ENCODE results near the gene CPED1.

Gene CPED1

DNA sequence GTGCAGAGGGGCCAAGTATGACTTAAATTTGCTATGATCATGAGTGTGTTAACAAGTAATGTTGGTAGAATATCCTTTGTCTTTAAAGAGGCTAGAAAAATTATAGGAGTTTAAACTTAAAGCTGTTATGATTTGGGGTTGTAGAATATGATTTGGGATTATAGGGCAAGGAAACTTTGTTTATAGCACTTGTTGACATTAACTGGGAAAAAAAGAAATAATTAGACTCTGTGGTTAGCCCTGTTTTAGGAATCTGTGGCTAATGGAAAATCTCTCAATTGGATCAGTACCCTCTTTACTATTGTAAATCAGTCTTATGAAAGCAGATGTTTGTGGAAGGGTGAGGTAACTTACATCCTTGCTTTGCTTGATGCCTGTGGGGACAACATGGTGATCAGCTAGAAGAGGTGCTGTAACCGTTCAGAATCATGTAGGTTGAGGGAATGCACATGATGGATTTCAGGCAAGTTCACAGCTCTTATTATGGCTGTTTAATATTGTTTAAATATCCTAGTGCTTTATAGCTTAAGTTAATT is 26.8 kb upstream of the CPED1 start:
- TF ChIP-seq, protein P1, sequence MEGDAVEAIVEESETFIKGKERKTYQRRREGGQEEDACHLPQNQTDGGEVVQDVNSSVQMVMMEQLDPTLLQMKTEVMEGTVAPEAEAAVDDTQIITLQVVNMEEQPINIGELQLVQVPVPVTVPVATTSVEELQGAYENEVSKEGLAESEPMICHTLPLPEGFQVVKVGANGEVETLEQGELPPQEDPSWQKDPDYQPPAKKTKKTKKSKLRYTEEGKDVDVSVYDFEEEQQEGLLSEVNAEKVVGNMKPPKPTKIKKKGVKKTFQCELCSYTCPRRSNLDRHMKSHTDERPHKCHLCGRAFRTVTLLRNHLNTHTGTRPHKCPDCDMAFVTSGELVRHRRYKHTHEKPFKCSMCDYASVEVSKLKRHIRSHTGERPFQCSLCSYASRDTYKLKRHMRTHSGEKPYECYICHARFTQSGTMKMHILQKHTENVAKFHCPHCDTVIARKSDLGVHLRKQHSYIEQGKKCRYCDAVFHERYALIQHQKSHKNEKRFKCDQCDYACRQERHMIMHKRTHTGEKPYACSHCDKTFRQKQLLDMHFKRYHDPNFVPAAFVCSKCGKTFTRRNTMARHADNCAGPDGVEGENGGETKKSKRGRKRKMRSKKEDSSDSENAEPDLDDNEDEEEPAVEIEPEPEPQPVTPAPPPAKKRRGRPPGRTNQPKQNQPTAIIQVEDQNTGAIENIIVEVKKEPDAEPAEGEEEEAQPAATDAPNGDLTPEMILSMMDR (IDR thresholded peaks at IDR 0.05; ENCODE audit: low read length), result no peak
- TF ChIP-seq EZH2phosphoT487 (IDR thresholded peaks at IDR 0.05; ENCODE audit: low read length) (no peak), EZH2 (optimal IDR thresholded peaks at IDR 0.05; ENCODE audit: low read depth, low read length) (no peak)
- H3K4me2 ChIP-seq (ENCODE audit: low read depth, low read length), result no peak overlapping the region
- no peaks in the 10 kb centered on the region for H3K27me3 ChIP-seq (replicated peaks; ENCODE audit: insufficient read depth, low read length)
- H3K4me3 ChIP-seq (ENCODE audit: low read length), result no peak overlapping the region
- no peak overlapping the region for H3K9ac ChIP-seq (ENCODE audit: low read length)
- H3K9me2 ChIP-seq (replicated peaks; ENCODE audit: insufficient read depth, low read length), result no peaks in the 10 kb centered on the region
- no peaks in the 10 kb centered on the region for H3K9me3 ChIP-seq (replicated peaks; ENCODE audit: insufficient read depth, low read length)
- H3F3A ChIP-seq (ENCODE audit: insufficient read depth, low read length), result no peaks in the 10 kb centered on the region; the same call in 1 of the 2 replicates
- DNase-seq, result no peak
- H2AFZ ChIP-seq (ENCODE audit: low read length), result no peak overlapping the region
- H3K27ac ChIP-seq (ENCODE audit: low read length), result no peak overlapping the region
- no peaks in the 10 kb centered on the region for H4K20me1 ChIP-seq (ENCODE audit: insufficient read depth, low read length)
- peaks cover 14% of the 10 kb centered on the region for H3K79me2 ChIP-seq (ENCODE audit: low read length)
- no peaks in the 10 kb centered on the region; the same call in 1 of the 2 replicates for H3K36me3 ChIP-seq (replicated peaks; ENCODE audit: insufficient read depth, low read length)
- 0 out of 2 replicates have a peak, but pooled peaks cover 4% of the 10 kb centered on the region for H3K4me1 ChIP-seq (ENCODE audit: low read length)

GRCh38 chr7:120964088-120964487 is 24.4 kb upstream of the CPED1 start:
- H3K4me2 ChIP-seq (ENCODE audit: low read depth, low read length), result no peak overlapping the region
- no peak overlapping the region for H3K27ac ChIP-seq (ENCODE audit: low read length)
- H2AFZ ChIP-seq (ENCODE audit: low read length), result no peak overlapping the region
- no peak overlapping the region for H3K4me3 ChIP-seq (ENCODE audit: low read length)
- no peaks in the 10 kb centered on the region for H3K9me3 ChIP-seq (replicated peaks; ENCODE audit: insufficient read depth, low read length)
- no peak for DNase-seq
- H3K9ac ChIP-seq (ENCODE audit: low read length), result no peak overlapping the region
- 0 out of 2 replicates have a peak, but pooled peaks cover 4% of the 10 kb centered on the region for H3K4me1 ChIP-seq (ENCODE audit: low read length)
- H3K9me2 ChIP-seq (replicated peaks; ENCODE audit: insufficient read depth, low read length), result no peaks in the 10 kb centered on the region
- no peaks in the 10 kb centered on the region for H3K27me3 ChIP-seq (replicated peaks; ENCODE audit: insufficient read depth, low read length)
- H3F3A ChIP-seq (ENCODE audit: insufficient read depth, low read length), result no peaks in the 10 kb centered on the region; the same call in 1 of the 2 replicates
- no peak for TF ChIP-seq EZH2 (optimal IDR thresholded peaks at IDR 0.05; ENCODE audit: low read depth, low read length)
- TF ChIP-seq EZH2phosphoT487 (IDR thresholded peaks at IDR 0.05; ENCODE audit: low read length), result no peak
- TF ChIP-seq, protein P1 (IDR thresholded peaks at IDR 0.05; ENCODE audit: low read length), result no peak
- H3K36me3 ChIP-seq (replicated peaks; ENCODE audit: insufficient read depth, low read length), result peaks cover 9% of the 10 kb centered on the region
- peaks cover 14% of the 10 kb centered on the region for H3K79me2 ChIP-seq (ENCODE audit: low read length)
- H4K20me1 ChIP-seq (ENCODE audit: insufficient read depth, low read length), result no peaks in the 10 kb centered on the region

- Histone ChIP-seq H3K4me2 (ENCODE audit: low read depth, low read length) (no peak overlapping the region), H4K20me1 (ENCODE audit: insufficient read depth, low read length) (no peaks in the 10 kb centered on the region), H3K27ac (ENCODE audit: low read length) (no peak overlapping the region), H3K79me2 (ENCODE audit: low read length) (peaks cover 9% of the 10 kb centered on the region), H3K36me3 (replicated peaks; ENCODE audit: insufficient read depth, low read length) (peaks cover 22% of the 10 kb centered on the region), H3K4me1 (ENCODE audit: low read length) (0 out of 2 replicates have a peak, but pooled peaks cover 1% of the 10 kb centered on the region), H3K27me3 (replicated peaks; ENCODE audit: insufficient read depth, low read length) (no peaks in the 10 kb centered on the region), H3F3A (ENCODE audit: insufficient read depth, low read length) (no peaks in the 10 kb centered on the region; the same call in 1 of the 2 replicates), H2AFZ (ENCODE audit: low read length) (no peak overlapping the region), H3K9ac (ENCODE audit: low read length) (no peak overlapping the region), H3K4me3 (ENCODE audit: low read length) (no peak overlapping the region), H3K9me3 (replicated peaks; ENCODE audit: insufficient read depth, low read length) (no peaks in the 10 kb centered on the region), H3K9me2 (replicated peaks; ENCODE audit: insufficient read depth, low read length) (no peaks in the 10 kb centered on the region)
- DNase-seq, result no peak
- TF ChIP-seq EZH2phosphoT487 (IDR thresholded peaks at IDR 0.05; ENCODE audit: low read length), result no peak
- TF ChIP-seq, protein P1 (IDR thresholded peaks at IDR 0.05; ENCODE audit: low read length), result no peak
- no peak for TF ChIP-seq EZH2 (optimal IDR thresholded peaks at IDR 0.05; ENCODE audit: low read depth, low read length)
Measured at GRCh38 chr7:120966961-120967360, 21.6 kb upstream of the CPED1 start.
